ENCODE data around the gene PRTG. TPM values are rescaled to one million over a fixed set of nuclear protein-coding genes. Genes with fewer than 3 reads are reported as not detected.

The PRTG gene
- total and polyA plus RNA-seq, 10 of the 15 experiments (the other 5 are each of a cell fraction or from before 2014, with no cell fraction given) = under 0.01 to 0.25 TPM; not detected in 8

GRCh38 chr15:55630858-55631257 is 112.1 kb downstream of the PRTG start:
- Histone ChIP-seq H3K79me2 (ENCODE audit: control insufficient read depth, insufficient read depth, low read length) (no peaks in the 10 kb centered on the region), H3K36me3 (ENCODE audit: control insufficient read depth in 2 of 2, insufficient read depth in 2 of 2, low read length in 1 of 2) (no peaks in the 10 kb centered on the region), H3K27ac (ENCODE audit: control insufficient read depth, insufficient read depth) (no peak overlapping the region), H3K9ac (ENCODE audit: control insufficient read depth, insufficient read depth, low read length) (no peak overlapping the region), H3K27me3 (replicated peaks in 1 of 2; ENCODE audit: control insufficient read depth in 2 of 2, insufficient read depth in 2 of 2, low read length in 1 of 2) (no peaks in the 10 kb centered on the region), H4K20me1 (ENCODE audit: control insufficient read depth, insufficient read depth) (no peaks in the 10 kb centered on the region), H3K9me3 (replicated peaks; ENCODE audit: control insufficient read depth, insufficient read depth, low read length) (no peaks in the 10 kb centered on the region), H3K4me1 (ENCODE audit: control insufficient read depth, insufficient read depth, low read length) (no peaks in the 10 kb centered on the region), H3K4me2 (ENCODE audit: control insufficient read depth, insufficient read depth) (no peak overlapping the region), H3K4me3 (no peak overlapping the region), H2AFZ (ENCODE audit: control insufficient read depth, low read depth, low read length) (no peak overlapping the region)
- POLR2A ChIA-PET = no interaction called here
- TF ChIP-seq TBL1XR1 (IDR thresholded peaks at IDR 0.05; ENCODE audit: low read depth, low read length) (no peak), BHLHE40 (IDR thresholded peaks at IDR 0.05; ENCODE audit: borderline replicate concordance in 1 of 2, low read depth in 2 of 2, low read length in 1 of 2) (no peak)
- intact Hi-C loops (cut with micrococcal nuclease; ENCODE audit: unreplicated experiment) (loop anchor here (10.0 kb wide), 1 partner anchor 196 kb away; no protein-coding TSS in a partner anchor), in situ Hi-C loops (cut with MboI) (no loop called here)
- BruUV-seq (replicated peaks) = no TSS peak
- ATAC-seq (no peak), FAIRE-seq (no peak), DNase-seq (ENCODE audit: low read depth, low spot score) (no peak)
- CTCF ChIA-PET = no interaction called here
- WGBS (ENCODE audit: insufficient coverage, insufficient replicate concordance, low lambda C conversion rate, missing lambda C conversion rate) = 47% methylated on average over 3 of the region's 3 CpGs
- SMC1A ChIA-PET (ENCODE audit: uncharacterized antibody, unreplicated experiment) = no interaction called here
- RAD21 ChIA-PET (ENCODE audit: unreplicated experiment) = no interaction called here

GRCh38 chr15:55628369-55628730 is 114.6 kb downstream of the PRTG start:
- in situ Hi-C loops (cut with MboI) = no loop called here
- no peaks in the 10 kb centered on the region for H4K20me1 ChIP-seq (ENCODE audit: control insufficient read depth, insufficient read depth)
- H2AFZ ChIP-seq (ENCODE audit: control insufficient read depth, low read depth, low read length) = no peak overlapping the region
- no peaks in the 10 kb centered on the region for H3K36me3 ChIP-seq (ENCODE audit: control insufficient read depth in 2 of 2, insufficient read depth in 2 of 2, low read length in 1 of 2)
- 30% methylated on average over 2 of the region's 2 CpGs for WGBS (ENCODE audit: insufficient coverage, insufficient replicate concordance, low lambda C conversion rate, missing lambda C conversion rate)
- FAIRE-seq (no peak), ATAC-seq (no peak), DNase-seq (ENCODE audit: low read depth, low spot score) (no peak)
- H3K27ac ChIP-seq (ENCODE audit: control insufficient read depth, insufficient read depth) = no peak overlapping the region
- H3K4me3 ChIP-seq = no peak overlapping the region
- intact Hi-C loops (cut with micrococcal nuclease; ENCODE audit: unreplicated experiment) = no loop called here
- ChIA-PET POLR2A (no interaction called here), CTCF (no interaction called here), SMC1A (ENCODE audit: uncharacterized antibody, unreplicated experiment) (no interaction called here), RAD21 (ENCODE audit: unreplicated experiment) (no interaction called here)
- no peaks in the 10 kb centered on the region for H3K4me1 ChIP-seq (ENCODE audit: control insufficient read depth, insufficient read depth, low read length)
- BruUV-seq (replicated peaks) = no TSS peak
- H3K27me3 ChIP-seq (replicated peaks in 1 of 2; ENCODE audit: control insufficient read depth in 2 of 2, insufficient read depth in 2 of 2, low read length in 1 of 2) = no peaks in the 10 kb centered on the region
- H3K4me2 ChIP-seq (ENCODE audit: control insufficient read depth, insufficient read depth) = no peak overlapping the region
- no peak overlapping the region for H3K9ac ChIP-seq (ENCODE audit: control insufficient read depth, insufficient read depth, low read length)
- TF ChIP-seq ZNF217 (IDR thresholded peaks at IDR 0.05) (no peak), SIN3A (IDR thresholded peaks at IDR 0.05; ENCODE audit: low read depth, low read length) (no peak), MYB (IDR thresholded peaks at IDR 0.05; ENCODE audit: borderline replicate concordance, low read depth, low read length) (no peak), STAT1 (conservative IDR thresholded peaks at IDR 0.05) (no peak), ASH2L (IDR thresholded peaks at IDR 0.05; ENCODE audit: borderline replicate concordance, low read depth) (no peak), CBX3 (IDR thresholded peaks at IDR 0.05; ENCODE audit: borderline replicate concordance, low read depth) (no peak), ZNF24 (IDR thresholded peaks at IDR 0.05) (no peak), BCL11A (IDR thresholded peaks at IDR 0.05; ENCODE audit: low read depth, low read length) (no peak), GATAD2B (conservative IDR thresholded peaks at IDR 0.05; ENCODE audit: low read depth) (no peak)
- TF ChIP-seq, protein P1, sequence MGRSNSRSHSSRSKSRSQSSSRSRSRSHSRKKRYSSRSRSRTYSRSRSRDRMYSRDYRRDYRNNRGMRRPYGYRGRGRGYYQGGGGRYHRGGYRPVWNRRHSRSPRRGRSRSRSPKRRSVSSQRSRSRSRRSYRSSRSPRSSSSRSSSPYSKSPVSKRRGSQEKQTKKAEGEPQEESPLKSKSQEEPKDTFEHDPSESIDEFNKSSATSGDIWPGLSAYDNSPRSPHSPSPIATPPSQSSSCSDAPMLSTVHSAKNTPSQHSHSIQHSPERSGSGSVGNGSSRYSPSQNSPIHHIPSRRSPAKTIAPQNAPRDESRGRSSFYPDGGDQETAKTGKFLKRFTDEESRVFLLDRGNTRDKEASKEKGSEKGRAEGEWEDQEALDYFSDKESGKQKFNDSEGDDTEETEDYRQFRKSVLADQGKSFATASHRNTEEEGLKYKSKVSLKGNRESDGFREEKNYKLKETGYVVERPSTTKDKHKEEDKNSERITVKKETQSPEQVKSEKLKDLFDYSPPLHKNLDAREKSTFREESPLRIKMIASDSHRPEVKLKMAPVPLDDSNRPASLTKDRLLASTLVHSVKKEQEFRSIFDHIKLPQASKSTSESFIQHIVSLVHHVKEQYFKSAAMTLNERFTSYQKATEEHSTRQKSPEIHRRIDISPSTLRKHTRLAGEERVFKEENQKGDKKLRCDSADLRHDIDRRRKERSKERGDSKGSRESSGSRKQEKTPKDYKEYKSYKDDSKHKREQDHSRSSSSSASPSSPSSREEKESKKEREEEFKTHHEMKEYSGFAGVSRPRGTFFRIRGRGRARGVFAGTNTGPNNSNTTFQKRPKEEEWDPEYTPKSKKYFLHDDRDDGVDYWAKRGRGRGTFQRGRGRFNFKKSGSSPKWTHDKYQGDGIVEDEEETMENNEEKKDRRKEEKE (IDR thresholded peaks at IDR 0.05) = no peak
- H3K9me3 ChIP-seq (replicated peaks; ENCODE audit: control insufficient read depth, insufficient read depth, low read length) = no peaks in the 10 kb centered on the region
- no peaks in the 10 kb centered on the region for H3K79me2 ChIP-seq (ENCODE audit: control insufficient read depth, insufficient read depth, low read length)
